Stimulated activated CD8-positive, alpha-beta memory T cell treated with anti-CD3 and anti-CD28 coated beads, Interleukin-7, amount 100 ng/mL, for 48 hours (primary cell): Measurements from ENCODE around the gene DGKA.
"Not testable (repeated sequence)": the region's sequence is repeated elsewhere in the genome, so short reads cannot be mapped to it uniquely, and the experiment has no call there.

ENCODE experiments used
- DNase-seq, 2 donors: peaks; one replicate each; pipeline ENCODE4 v3.0.0-alpha.2; 2020; ENCODE audit warnings: low read depth in 1 of 2; ENCODE audit errors: extremely low read depth in 1 of 2

The DGKA gene

GRCh38 chr12:55930771-55931316, at the start of gene DGKA:
Gene DGKA, plus strand, starts transcription at chr12:55931162. Its CDS starts 5,342 bp downstream, at chr12:55936504.
- DNase-seq, result peak; percentile 58 to 82

GRCh38 chr12:55885113-55885512, 45.8 kb upstream of the DGKA start:
- no peak for DNase-seq

GRCh38 chr12:55891310-55891709, 39.7 kb upstream of the DGKA start:
- DNase-seq, result no peak

GRCh38 chr12:55893723-55894122, 37.2 kb upstream of the DGKA start:
- no peak for DNase-seq

- peak in 1 of 2 donors; percentile 13 for DNase-seq
These were observed 31.9 kb upstream of the DGKA start for GRCh38 chr12:55899082-55899481.

- DNase-seq, result no peak
These were observed 29.0 kb upstream of the DGKA start for GRCh38 chr12:55901881-55902490.

GRCh38 chr12:55906056-55906455, 24.9 kb upstream of the DGKA start:
- DNase-seq, result no peak

GRCh38 chr12:55908726-55909512, 22.0 kb upstream of the DGKA start:
- no peak for DNase-seq

GRCh38 chr12:55909513-55909884, 21.5 kb upstream of the DGKA start:
- no peak for DNase-seq

GRCh38 chr12:55912908-55913307, 18.1 kb upstream of the DGKA start:
- no peak for DNase-seq

GRCh38 chr12:55915482-55915859, 15.5 kb upstream of the DGKA start:
- no peak for DNase-seq

GRCh38 chr12:55919032-55919431, 11.9 kb upstream of the DGKA start:
- not testable (repeated sequence) for DNase-seq

GRCh38 chr12:55922126-55922525, 8.8 kb upstream of the DGKA start:
- DNase-seq, result no peak

- not testable (repeated sequence) for DNase-seq
These were observed 7.3 kb upstream of the DGKA start for GRCh38 chr12:55923648-55924047.

- no peak for DNase-seq
These were observed 5.6 kb upstream of the DGKA start for GRCh38 chr12:55925371-55925770.

- DNase-seq, result no peak
These were observed 4.9 kb upstream of the DGKA start for GRCh38 chr12:55925870-55926737.

- peak; percentile 89 to 93 for DNase-seq
These were observed 4.0 kb upstream of the DGKA start for GRCh38 chr12:55926738-55927587.

- DNase-seq, result peak; percentile 43 to 70
These were observed 3.1 kb upstream of the DGKA start, which contains the start of gene PYM1 for GRCh38 chr12:55927588-55928502. Gene PYM1, minus strand, starts transcription at chr12:55927894. Its CDS starts 133 bp downstream, at chr12:55927761.

GRCh38 chr12:55929306-55929791, 1.6 kb upstream of the DGKA start:
- DNase-seq, result peak; percentile 72 to 82
